Activated CD4-positive, alpha-beta T cell treated with anti-CD3 and anti-CD28 coated beads, Interleukin-2, amount 10 ng/mL, durations not matched to agents 7 days and 5 days (primary cell): ENCODE results near the gene PDE4A. TPM values are rescaled to one million over a fixed set of nuclear protein-coding genes. Genes with fewer than 3 reads are reported as not detected.

ENCODE experiments used
- CTCF ChIA-PET: fragments of 350-600 bp; sonication (Branson Sonifier 250); formaldehyde crosslinking; loops from one replicate; lab custom pipeline; 2021; ENCODE audit warnings: antibody characterized with exemption; lab: Charles Lee
- POLR2A ChIA-PET: fragments of 350-600 bp; sonication (Branson Sonifier 250); formaldehyde crosslinking; loops from one replicate; lab custom pipeline; 2021; ENCODE audit warnings: antibody characterized with exemption; lab: Charles Lee
- DNase-seq: peaks from one replicate; pipeline ENCODE4 v3.0.0-alpha.2; 2020
- H3K27ac Mint-ChIP-seq: one replicate; pipeline ENCODE4 v1.8.0; 2021; ENCODE audit warnings: mild to moderate bottlenecking, moderate library complexity, mixed read lengths
- H3K27me3 Mint-ChIP-seq: one replicate; pipeline ENCODE4 v1.8.0; 2021; ENCODE audit warnings: mixed read lengths
- H3K36me3 Mint-ChIP-seq: one replicate; pipeline ENCODE4 v1.8.0; 2021; ENCODE audit warnings: low read depth, mixed read lengths
- H3K4me1 Mint-ChIP-seq: one replicate; pipeline ENCODE4 v1.8.0; 2021; ENCODE audit warnings: mixed read lengths
- H3K4me3 Mint-ChIP-seq: one replicate; pipeline ENCODE4 v1.8.0; 2021; ENCODE audit warnings: mild to moderate bottlenecking, moderate library complexity, mixed read lengths
- H3K9me3 Mint-ChIP-seq: one replicate; pipeline ENCODE4 v1.8.0; 2021; ENCODE audit warnings: mixed read lengths
- total RNA-seq, 2 experiments: library from RNA; stranded (reverse); gene quantifications; one replicate each; pipeline ENCODE4 v1.2.3, GENCODE V29; 2021

The PDE4A gene
- total RNA-seq, 2 experiments from 2014 or later, result 12.7 to 14.3 TPM

DNA sequence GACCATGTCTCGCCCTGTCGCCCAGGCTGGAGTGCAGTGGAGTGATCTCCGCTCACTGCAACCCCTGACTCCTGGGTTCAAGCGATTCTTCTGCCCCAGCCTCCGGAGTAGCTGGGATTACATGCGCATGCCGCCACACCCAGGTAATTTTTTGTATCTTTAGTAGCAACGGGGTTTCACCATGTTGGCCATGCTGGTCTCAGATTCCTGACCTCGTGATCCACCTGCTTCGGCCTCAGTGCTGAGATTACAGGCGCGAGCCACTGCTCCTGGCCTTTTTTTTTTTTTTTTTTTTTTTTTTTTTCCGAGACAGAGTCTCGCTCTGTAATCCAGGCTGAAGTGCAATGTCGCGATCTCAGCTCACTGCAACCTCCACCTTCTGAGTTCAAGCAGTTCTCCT is 87.7 kb downstream of the PDE4A start:
- Mint-ChIP-seq H3K27me3 (peaks cover 9% of the 10 kb centered on the region), H3K4me3 (no peak overlapping the region), H3K4me1 (peaks cover 34% of the 10 kb centered on the region), H3K27ac (no peak overlapping the region), H3K36me3 (no peaks in the 10 kb centered on the region), H3K9me3 (no peaks in the 10 kb centered on the region)
- ChIA-PET POLR2A (no interaction called here), CTCF (interaction anchor here (0.8 to 1.8 kb wide), 7 partner anchors 10 to 105 kb away, joined by 3 to 8 read pairs (median 4); partner anchors contain the start of genes CDC37 and S1PR5)
- no peak for DNase-seq

DNA sequence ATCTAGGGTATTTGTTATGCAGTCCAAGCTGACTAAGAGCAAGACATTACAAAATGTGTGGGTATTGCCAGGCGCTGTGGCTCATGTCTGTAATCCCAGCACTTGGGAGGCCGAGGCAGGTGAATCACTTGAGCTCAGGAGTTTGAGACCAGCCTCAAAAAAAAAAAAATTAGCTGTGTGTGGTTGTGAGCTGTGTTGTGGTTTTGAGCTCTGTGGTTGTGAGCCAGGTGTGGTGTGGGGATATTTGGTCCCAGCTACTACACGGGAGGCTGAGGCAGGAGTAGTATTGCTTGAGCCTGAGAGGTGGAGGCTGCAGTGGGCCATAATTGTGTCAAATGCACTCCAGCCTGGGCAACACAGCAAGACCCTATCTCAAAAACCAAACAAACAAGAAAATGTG is 88.4 kb downstream of the PDE4A start:
- Mint-ChIP-seq H3K36me3 (no peaks in the 10 kb centered on the region), H3K27me3 (peaks cover 15% of the 10 kb centered on the region), H3K27ac (peak overlapping the region; percentile 60), H3K9me3 (no peaks in the 10 kb centered on the region), H3K4me3 (no peak overlapping the region), H3K4me1 (peaks cover 34% of the 10 kb centered on the region)
- DNase-seq, result no peak
- POLR2A ChIA-PET, result no interaction called here
- CTCF ChIA-PET, result interaction anchor here (0.9 to 1.8 kb wide), 8 partner anchors 9 to 55 kb away, joined by 3 to 8 read pairs (median 4); partner anchors contain the start of gene S1PR5

DNA sequence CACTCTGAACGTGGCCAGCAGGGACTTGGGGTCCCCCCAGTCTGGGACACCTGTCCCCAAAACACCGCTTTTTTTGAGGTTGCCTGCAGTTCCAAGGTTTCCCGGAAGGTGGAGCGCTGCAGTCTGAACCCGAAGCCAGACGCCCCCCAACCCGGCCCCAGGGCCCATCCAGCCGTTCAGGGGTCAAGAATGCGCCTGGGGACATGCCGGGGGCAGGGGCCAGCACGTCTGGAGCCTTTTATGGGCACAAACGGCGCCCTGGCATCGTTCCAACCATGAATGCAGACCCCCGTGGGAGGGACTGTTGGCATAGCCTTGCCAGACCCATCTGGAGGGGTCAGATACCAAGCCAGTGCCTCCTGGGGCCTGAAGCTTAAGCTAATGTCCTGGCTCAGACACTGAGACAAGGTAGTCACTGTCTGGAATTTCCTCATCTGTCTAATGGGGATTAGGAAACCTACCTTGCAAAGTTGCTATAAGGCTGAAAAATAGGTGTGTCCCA is 90.0 kb downstream of the PDE4A start:
- no peaks in the 10 kb centered on the region for H3K36me3 Mint-ChIP-seq
- H3K4me1 Mint-ChIP-seq, result peaks cover 33% of the 10 kb centered on the region
- CTCF ChIA-PET, result interaction anchor here (0.6 to 1.9 kb wide), 6 partner anchors 16 to 189 kb away, joined by 3 to 5 read pairs (median 3); no protein-coding TSS in a partner anchor
- DNase-seq, result peak; percentile 67
- H3K9me3 Mint-ChIP-seq, result no peaks in the 10 kb centered on the region
- no peak overlapping the region for H3K4me3 Mint-ChIP-seq
- POLR2A ChIA-PET, result interaction anchor here (0.6 kb wide), 1 partner anchor 59 kb away, joined by 5 read pairs; no protein-coding TSS in a partner anchor
- no peak overlapping the region for H3K27ac Mint-ChIP-seq
- H3K27me3 Mint-ChIP-seq, result peaks cover 29% of the 10 kb centered on the region

DNA sequence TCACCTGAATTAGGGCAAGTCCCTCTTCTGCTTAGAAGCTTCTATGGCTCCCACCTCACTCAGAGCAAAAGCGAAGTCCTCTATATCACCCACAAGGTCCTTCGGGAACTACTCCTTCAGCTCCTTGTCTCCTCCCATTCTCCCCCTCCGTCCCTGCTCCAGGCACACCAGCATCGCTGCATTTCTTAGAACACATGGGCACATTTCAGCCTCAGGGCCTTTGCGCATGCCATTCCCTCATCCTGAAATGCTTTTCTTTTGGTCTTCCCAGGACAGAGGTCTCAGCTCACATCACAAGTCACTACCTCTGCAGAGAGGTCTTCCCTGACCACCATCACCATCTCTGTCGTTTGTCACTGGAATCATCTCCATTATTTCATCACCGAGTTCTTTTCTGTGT is 92.9 kb downstream of the PDE4A start:
- Mint-ChIP-seq H3K9me3 (no peaks in the 10 kb centered on the region), H3K36me3 (no peaks in the 10 kb centered on the region), H3K4me1 (peaks cover 39% of the 10 kb centered on the region), H3K27ac (no peak overlapping the region), H3K27me3 (peaks cover 50% of the 10 kb centered on the region), H3K4me3 (no peak overlapping the region)
- DNase-seq, result no peak
- POLR2A ChIA-PET, result no interaction called here
- CTCF ChIA-PET, result no interaction called here

DNA sequence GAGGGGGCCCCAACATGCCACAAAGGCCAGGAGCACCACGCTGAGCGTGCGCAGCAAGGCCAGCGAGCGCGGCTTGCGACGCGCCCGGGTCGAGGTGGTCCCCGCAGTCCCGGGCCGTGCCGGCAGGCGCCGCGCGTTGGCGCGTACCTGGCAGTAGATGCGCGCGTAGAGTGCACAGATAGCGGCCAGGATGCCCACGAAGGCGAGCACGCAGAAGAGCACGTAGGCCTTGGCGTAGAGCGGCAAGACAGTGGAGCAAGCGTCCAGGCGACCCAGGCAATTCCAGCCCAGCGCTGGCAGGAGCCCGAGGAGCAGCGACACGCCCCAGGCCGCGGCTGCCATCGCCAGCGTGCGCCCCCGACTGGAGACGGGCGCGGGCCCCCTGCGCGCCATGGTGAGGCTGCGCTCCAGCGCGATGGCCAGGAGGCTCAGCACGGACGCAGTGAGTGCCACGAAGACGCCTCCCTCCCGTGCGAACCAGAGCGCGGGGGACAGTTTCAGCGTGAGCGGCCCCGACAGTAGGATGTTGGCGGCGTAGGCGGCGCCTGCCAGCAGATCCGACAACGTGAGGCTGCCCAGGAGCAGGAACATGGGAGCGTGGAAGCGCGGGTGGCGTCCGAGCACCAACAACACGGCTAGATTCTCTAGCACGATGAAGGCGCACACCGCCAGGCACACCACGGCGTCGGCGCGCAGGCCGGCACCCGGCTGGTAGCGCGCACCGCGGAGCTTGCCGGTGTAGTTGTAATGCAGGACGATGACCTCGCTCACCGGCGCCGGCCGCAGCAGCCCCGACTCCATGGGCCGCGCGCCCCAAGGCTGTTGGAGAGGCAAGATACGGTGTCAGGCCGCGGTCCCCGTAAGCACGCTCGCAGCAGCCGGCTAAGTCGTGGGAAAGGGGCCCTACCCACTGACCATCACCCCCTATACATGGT is 94.1 kb downstream of the PDE4A start:
- H3K27ac Mint-ChIP-seq, result no peak overlapping the region
- H3K4me3 Mint-ChIP-seq, result no peak overlapping the region
- POLR2A ChIA-PET, result no interaction called here
- CTCF ChIA-PET, result interaction anchor here (3.0 kb wide), 1 partner anchor 9 kb away, joined by 8 read pairs; no protein-coding TSS in a partner anchor
- peak; percentile 48 for DNase-seq
- peaks cover 39% of the 10 kb centered on the region for H3K4me1 Mint-ChIP-seq
- H3K9me3 Mint-ChIP-seq, result no peaks in the 10 kb centered on the region
- no peaks in the 10 kb centered on the region for H3K36me3 Mint-ChIP-seq
- H3K27me3 Mint-ChIP-seq, result peaks cover 62% of the 10 kb centered on the region

DNA sequence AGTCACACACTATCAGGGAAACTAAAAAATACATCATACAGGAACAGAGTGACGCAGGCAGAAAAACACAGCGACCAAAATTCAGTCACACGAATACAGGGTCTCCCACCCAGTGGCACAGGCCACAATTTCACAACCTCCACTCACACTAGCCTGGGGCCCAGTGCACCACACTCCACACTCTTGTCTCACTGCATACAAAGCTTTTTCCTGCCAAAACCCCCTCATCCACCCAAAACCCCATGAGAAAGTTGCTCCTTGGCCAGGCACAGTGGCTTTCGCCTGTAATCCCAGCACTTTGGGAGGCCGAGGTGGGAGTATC is 95.7 kb downstream of the PDE4A start:
- no peaks in the 10 kb centered on the region for H3K9me3 Mint-ChIP-seq
- peaks cover 71% of the 10 kb centered on the region for H3K27me3 Mint-ChIP-seq
- H3K4me1 Mint-ChIP-seq, result peaks cover 35% of the 10 kb centered on the region
- H3K36me3 Mint-ChIP-seq, result no peaks in the 10 kb centered on the region
- ChIA-PET CTCF (interaction anchor here (0.7 to 3.0 kb wide), 5 partner anchors 10 to 136 kb away, joined by 3 to 8 read pairs (median 3); no protein-coding TSS in a partner anchor), POLR2A (no interaction called here)
- no peak for DNase-seq
- H3K4me3 Mint-ChIP-seq, result no peak overlapping the region
- H3K27ac Mint-ChIP-seq, result no peak overlapping the region

DNA sequence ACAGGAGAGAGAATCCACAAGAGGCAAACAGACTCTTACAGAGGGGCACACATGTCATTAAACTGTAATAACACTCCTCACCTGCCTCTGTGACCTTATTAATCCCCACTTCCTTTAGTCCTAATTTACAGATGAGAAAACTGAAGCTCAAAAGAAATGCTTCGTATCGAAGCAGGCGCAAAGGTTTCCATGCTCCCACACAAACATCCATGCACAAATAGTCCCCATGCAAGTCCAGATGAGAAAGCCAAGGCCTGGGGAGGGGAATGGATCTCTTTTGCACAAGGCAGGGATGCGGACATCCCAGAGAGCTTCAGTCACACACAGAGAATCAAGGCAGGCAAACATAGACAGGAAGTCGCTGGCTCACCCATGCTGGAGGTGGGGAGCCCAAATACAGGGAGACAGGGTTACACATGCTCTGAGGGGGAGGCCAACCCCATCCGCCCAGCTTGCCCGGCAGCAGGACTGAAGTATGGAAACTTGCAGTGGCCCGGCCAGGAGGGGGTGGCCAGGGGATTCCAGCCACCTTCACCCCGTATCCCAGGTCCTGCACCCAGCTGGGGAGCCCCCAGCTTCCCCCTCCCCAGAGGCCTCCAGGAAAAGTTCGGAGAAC is 96.4 kb downstream of the PDE4A start:
- H3K27ac Mint-ChIP-seq, result no peak overlapping the region
- H3K4me3 Mint-ChIP-seq, result peak overlapping the region; percentile 50
- H3K9me3 Mint-ChIP-seq, result no peaks in the 10 kb centered on the region
- H3K36me3 Mint-ChIP-seq, result no peaks in the 10 kb centered on the region
- H3K4me1 Mint-ChIP-seq, result peaks cover 35% of the 10 kb centered on the region
- no peak for DNase-seq
- CTCF ChIA-PET, result interaction anchor here (1.0 to 3.0 kb wide), 8 partner anchors 8 to 201 kb away, joined by 3 to 8 read pairs (median 3); partner anchors contain the start of gene DNM2
- peaks cover 68% of the 10 kb centered on the region for H3K27me3 Mint-ChIP-seq
- POLR2A ChIA-PET, result no interaction called here

DNA sequence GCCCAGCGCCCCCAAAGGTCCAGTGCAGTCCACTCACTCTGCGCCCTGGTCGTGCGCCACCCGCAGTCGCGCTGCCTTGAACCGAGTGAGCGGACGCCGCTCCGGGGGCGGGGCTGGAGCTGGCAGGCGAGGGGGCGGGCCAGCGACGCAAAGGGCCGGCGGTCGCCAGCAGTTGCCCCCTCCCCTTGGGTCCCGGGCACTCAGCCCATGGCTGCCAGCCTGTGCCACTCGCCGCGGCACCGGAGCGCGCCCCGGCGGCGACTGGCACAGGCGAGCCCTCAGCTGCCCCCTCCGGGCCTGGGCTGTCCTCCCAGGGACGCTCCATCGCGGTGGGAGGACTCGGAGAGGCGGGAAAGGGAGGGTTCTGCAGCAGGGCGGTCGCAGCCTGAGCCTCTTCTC is 97.0 kb downstream of the PDE4A start, which contains the start of gene S1PR5:
Gene S1PR5, minus strand, starts transcription at position 87 of the 399 bp plus-strand sequence. CDS start 2,436 bp downstream, outside the sequence.
- DNase-seq, result no peak
- no peaks in the 10 kb centered on the region for H3K9me3 Mint-ChIP-seq
- no peaks in the 10 kb centered on the region for H3K36me3 Mint-ChIP-seq
- peak within 1 kb of the TSS; percentile 50 for H3K4me3 Mint-ChIP-seq
- H3K4me1 Mint-ChIP-seq, result peaks cover 35% of the 10 kb centered on the region
- ChIA-PET POLR2A (no interaction called here), CTCF (interaction anchor here (1.0 to 3.0 kb wide), 6 partner anchors 8 to 201 kb away, joined by 3 to 8 read pairs (median 3); partner anchors contain the start of gene DNM2)
- H3K27me3 Mint-ChIP-seq, result peaks cover 70% of the 10 kb centered on the region
- H3K27ac Mint-ChIP-seq, result no peak within 1 kb of the TSS

DNA sequence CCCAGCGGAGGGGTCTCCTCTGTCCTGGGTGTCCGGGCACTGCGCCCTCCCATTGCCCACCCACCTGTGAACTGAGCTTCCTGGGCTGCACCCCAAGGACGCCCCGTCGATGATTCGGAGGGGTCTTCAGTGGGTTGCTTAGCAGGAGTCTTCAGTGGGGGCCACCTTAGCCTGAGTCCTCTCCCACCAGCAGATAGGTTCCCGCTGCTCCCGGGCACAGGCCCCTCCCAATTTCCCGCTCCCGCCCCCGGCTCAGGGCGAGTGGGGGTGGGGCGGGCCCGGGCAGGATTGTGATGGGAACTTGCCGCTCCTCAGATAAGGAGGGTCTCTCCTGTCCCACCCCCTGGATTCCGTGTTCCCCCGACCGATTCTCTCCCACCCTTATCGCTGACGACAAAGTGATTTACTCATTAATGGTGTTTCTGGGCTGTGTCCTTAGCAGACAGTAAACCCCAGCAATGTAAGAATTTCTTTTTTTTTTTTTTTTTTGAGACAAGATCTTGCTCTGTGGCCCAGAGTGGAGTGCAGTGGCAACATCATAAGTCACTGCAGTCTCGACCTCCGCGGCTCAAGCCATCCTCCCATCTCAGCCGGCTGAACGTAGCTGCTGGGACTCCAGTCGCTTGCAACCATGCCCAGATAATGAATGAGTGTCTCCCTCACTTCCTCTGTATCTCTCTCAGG is 97.6 kb downstream of the PDE4A start:
- peaks cover 66% of the 10 kb centered on the region for H3K27me3 Mint-ChIP-seq
- H3K4me3 Mint-ChIP-seq, result peak overlapping the region; percentile 11
- POLR2A ChIA-PET, result interaction anchor here (0.6 kb wide), 1 partner anchor 934 kb away, joined by 5 read pairs; no protein-coding TSS in a partner anchor

DNA sequence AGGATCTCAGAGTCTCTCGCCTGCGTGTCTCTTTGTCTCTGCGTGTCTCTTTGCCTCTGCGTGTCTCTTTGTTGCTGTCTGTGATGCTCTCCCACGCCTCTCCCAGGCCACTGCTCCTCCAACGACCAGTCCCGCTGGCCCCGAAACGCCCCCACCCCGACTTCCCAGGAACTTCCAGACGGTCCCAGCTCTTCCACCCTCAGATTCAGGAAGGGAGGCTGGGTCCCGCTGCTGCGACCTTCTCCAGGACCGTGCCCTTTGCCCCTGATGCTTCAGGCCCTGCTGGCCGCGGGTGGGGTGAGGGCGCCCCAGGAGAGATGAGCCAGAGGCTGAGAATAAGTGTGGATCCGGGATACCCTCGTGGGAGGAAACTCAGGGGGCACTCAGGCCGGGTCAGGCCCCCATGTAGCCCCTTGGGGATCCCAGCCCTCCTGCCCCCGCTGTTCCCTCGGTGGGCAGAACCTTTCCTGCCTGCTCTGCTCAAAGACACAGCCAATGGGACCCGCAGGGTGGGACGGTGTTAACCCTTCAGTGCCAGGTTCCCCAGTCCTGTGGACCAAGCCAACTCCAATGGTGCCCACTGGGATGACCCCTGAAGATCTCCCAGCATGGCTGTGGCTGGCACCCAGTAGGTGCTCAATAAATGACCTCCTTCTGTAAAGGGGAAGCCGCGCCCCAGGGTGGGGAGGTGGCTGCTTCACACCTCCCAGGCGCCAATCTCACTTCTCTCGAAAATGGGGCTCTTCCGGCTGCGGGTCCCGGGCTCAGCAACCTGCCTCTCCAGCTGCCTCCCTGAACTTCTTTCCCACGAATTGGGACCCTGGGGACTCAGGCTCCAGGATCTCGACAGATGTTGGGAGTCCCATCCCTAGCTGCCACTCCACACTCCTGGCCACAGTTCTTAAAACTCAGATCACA is 98.4 kb downstream of the PDE4A start:
- Mint-ChIP-seq H3K27ac (no peak overlapping the region), H3K4me3 (peak overlapping the region; percentile 41)
- POLR2A ChIA-PET, result no interaction called here

More for the DNA sequence above, 97.6 kb downstream of the PDE4A start:
- DNase-seq, result no peak
- H3K4me1 Mint-ChIP-seq, result peaks cover 35% of the 10 kb centered on the region
- CTCF ChIA-PET, result interaction anchor here (0.7 to 3.0 kb wide), 6 partner anchors 9 to 200 kb away, joined by 3 to 8 read pairs (median 4); partner anchors contain the start of gene DNM2
- no peaks in the 10 kb centered on the region for H3K36me3 Mint-ChIP-seq
- H3K9me3 Mint-ChIP-seq, result no peaks in the 10 kb centered on the region
- H3K27ac Mint-ChIP-seq, result no peak overlapping the region

More for the DNA sequence above, 98.4 kb downstream of the PDE4A start:
- Mint-ChIP-seq H3K9me3 (no peaks in the 10 kb centered on the region), H3K4me1 (peaks cover 30% of the 10 kb centered on the region), H3K36me3 (no peaks in the 10 kb centered on the region), H3K27me3 (peaks cover 58% of the 10 kb centered on the region)
- CTCF ChIA-PET, result interaction anchor here (0.7 to 1.9 kb wide), 2 partner anchors 10 to 57 kb away, joined by 4 to 5 read pairs; no protein-coding TSS in a partner anchor
- DNase-seq, result no peak
